IPS-NIHi7 (cell line): ENCODE results near the gene PAPOLA.
"Not testable (repeated sequence)": the region's sequence is repeated elsewhere in the genome, so short reads cannot be mapped to it uniquely, and the experiment has no call there.

Experiments
- DNase-seq: peaks from one replicate; pipeline ENCODE4 v3.0.0; 2012; ENCODE audit warnings: mixed read lengths; ENCODE audit errors: extremely low spot score

PAPOLA gene

GRCh38 chr14:96501740-96502620, at the start of gene PAPOLA:
TSS of gene PAPOLA (plus strand) at chr14:96502382. CDS start at chr14:96502593, 211 bp downstream.
- DNase-seq, result peak; percentile 93

GRCh38 chr14:96452684-96453083, 49.5 kb upstream of the PAPOLA start:
- DNase-seq, result no peak

GRCh38 chr14:96455588-96455987, 46.6 kb upstream of the PAPOLA start:
- DNase-seq, result no peak

- no peak for DNase-seq
These were observed 42.3 kb upstream of the PAPOLA start for GRCh38 chr14:96459851-96460250.

- DNase-seq, result peak; percentile 60
These were observed 40.0 kb upstream of the PAPOLA start for GRCh38 chr14:96461950-96462798.

GRCh38 chr14:96464136-96464535, 38.0 kb upstream of the PAPOLA start:
- DNase-seq, result no peak

GRCh38 chr14:96466918-96467317, 35.3 kb upstream of the PAPOLA start:
- DNase-seq, result no peak

GRCh38 chr14:96470331-96470730, 31.9 kb upstream of the PAPOLA start:
- no peak for DNase-seq

- not testable (repeated sequence) for DNase-seq
These were observed 31.2 kb upstream of the PAPOLA start for GRCh38 chr14:96470967-96471366.

- no peak for DNase-seq
These were observed 24.1 kb upstream of the PAPOLA start for GRCh38 chr14:96478119-96478518.

GRCh38 chr14:96479435-96480146, 22.6 kb upstream of the PAPOLA start:
- no peak for DNase-seq

GRCh38 chr14:96481731-96482314, 20.4 kb upstream of the PAPOLA start:
- no peak for DNase-seq

GRCh38 chr14:96482986-96483385, 19.2 kb upstream of the PAPOLA start:
- DNase-seq, result no peak

- no peak for DNase-seq
These were observed 17.8 kb upstream of the PAPOLA start for GRCh38 chr14:96484399-96484798.

- DNase-seq, result no peak
These were observed 15.5 kb upstream of the PAPOLA start for GRCh38 chr14:96486705-96487104.

- DNase-seq, result no peak
These were observed 12.9 kb upstream of the PAPOLA start for GRCh38 chr14:96489327-96489726.

GRCh38 chr14:96493178-96493577, 9.0 kb upstream of the PAPOLA start:
- no peak for DNase-seq

- DNase-seq, result no peak
These were observed 7.9 kb upstream of the PAPOLA start for GRCh38 chr14:96494331-96494730.

- no peak for DNase-seq
These were observed 5.1 kb upstream of the PAPOLA start for GRCh38 chr14:96497087-96497486.

- no peak for DNase-seq
These were observed 4.6 kb upstream of the PAPOLA start for GRCh38 chr14:96497586-96497985.

- DNase-seq, result no peak
These were observed 904 bp upstream of the PAPOLA start for GRCh38 chr14:96501217-96501739.
